ENCODE data around the gene MRPS22.

DNA sequence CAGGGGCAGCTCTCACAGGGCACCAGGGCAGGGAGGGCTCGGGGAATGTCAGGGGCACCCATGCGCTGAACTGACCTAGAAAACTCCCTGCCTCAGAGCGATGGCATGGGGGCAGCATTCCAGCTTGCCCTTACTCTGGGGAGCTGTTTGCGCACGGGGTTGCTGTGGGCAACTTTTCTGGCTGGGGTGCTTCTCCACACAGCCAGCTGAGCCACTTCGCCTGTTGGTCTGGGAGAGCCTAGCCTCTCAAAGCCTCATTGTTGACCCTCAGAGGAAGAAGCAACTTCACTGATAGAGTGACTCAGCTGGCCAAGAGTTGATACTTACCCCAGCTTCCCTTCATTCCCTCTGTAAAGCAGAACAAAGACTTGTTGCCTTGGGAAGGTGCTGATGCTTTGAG, 42.6 kb upstream of the MRPS22 start:
- TF ChIP-seq CTCF (conservative IDR thresholded peaks at IDR 0.05) (no peak), ZFX (IDR thresholded peaks at IDR 0.05) (no peak)
